MCF 10A (cell line): ENCODE measurements around the gene TMEM212. TPM values are rescaled to one million over a fixed set of nuclear protein-coding genes. Genes with fewer than 3 reads are reported as not detected.

Source experiments
- Bru-seq: library from RNA; stranded (reverse); fragments of 400-500 nt; gene quantifications from one replicate; lab custom pipeline; 2021; lab: Mats Ljungman, UMichigan
- BruChase-seq, 2 experiments: library from RNA; stranded (reverse); fragments of 400-500 nt; gene quantifications; one replicate each; lab custom pipeline; 2021; lab: Mats Ljungman, UMichigan
- BruUV-seq: library from RNA; stranded (reverse); fragments of 400-500 nt; replicated peaks from 2 replicates; lab custom pipeline; 2021; lab: Mats Ljungman, UMichigan
- CTCF ChIA-PET: fragments of 300-600 bp; sonication (Branson Sonifier 250); formaldehyde crosslinking; extraction: SDS; loops from one replicate; lab custom pipeline; 2021; ENCODE audit warnings: antibody characterized with exemption, inconsistent platforms; lab: Yijun Ruan, JAX
- POLR2A ChIA-PET: fragments of 300-600, 350-650 bp; sonication (Branson Sonifier 250); formaldehyde crosslinking; extraction: SDS; loops from one replicate; lab custom pipeline; 2020; ENCODE audit warnings: antibody characterized with exemption, inconsistent platforms; lab: Yijun Ruan, JAX
- DNase-seq: peaks from one replicate; pipeline ENCODE4 v3.0.0-alpha.2; 2018; ENCODE audit not compliant: unreplicated experiment
- H3K27ac Mint-ChIP-seq: one replicate; pipeline ENCODE4 v1.8.0; 2022; ENCODE audit warnings: mild to moderate bottlenecking, low read depth, mixed read lengths; ENCODE audit not compliant: unreplicated experiment
- H3K27me3 Mint-ChIP-seq: one replicate; pipeline ENCODE4 v1.8.0; 2022; ENCODE audit warnings: mixed read lengths; ENCODE audit not compliant: insufficient read depth, unreplicated experiment
- H3K36me3 Mint-ChIP-seq: one replicate; pipeline ENCODE4 v1.8.0; 2022; ENCODE audit warnings: mild to moderate bottlenecking, moderate library complexity, mixed read lengths; ENCODE audit not compliant: insufficient read depth, unreplicated experiment
- H3K4me1 Mint-ChIP-seq: one replicate; pipeline ENCODE4 v1.8.0; 2022; ENCODE audit warnings: mixed read lengths; ENCODE audit not compliant: insufficient read depth, unreplicated experiment
- H3K4me3 Mint-ChIP-seq: one replicate; pipeline ENCODE4 v1.8.0; 2022; ENCODE audit warnings: mild to moderate bottlenecking, moderate library complexity, mixed read lengths; ENCODE audit not compliant: unreplicated experiment
- H3K9me3 Mint-ChIP-seq: one replicate; pipeline ENCODE4 v1.8.0; 2022; ENCODE audit warnings: mixed read lengths; ENCODE audit not compliant: unreplicated experiment
- CTCF ChIP-seq: fragments of 200-600 bp; IDR thresholded peaks from one replicate; pipeline ENCODE4 v1.8.0; 2022; ENCODE audit warnings: antibody characterized with exemption, mild to moderate bottlenecking; ENCODE audit not compliant: unreplicated experiment
- intact Hi-C: fragments of 100-400 bp; cut with micrococcal nuclease; formaldehyde crosslinking; loops from 2 replicates; pipeline ENCODE4 v1.14.1; 2022
- long read RNA-seq: library from polyadenylated mRNA; stranded (forward); transcript quantifications from one replicate; pipeline ENCODE4 v2.0.0, GENCODE V29; 2022
- total RNA-seq: library from RNA; stranded (reverse); gene quantifications from 2 replicates; pipeline ENCODE4 v1.2.3, GENCODE V29; 2022

Gene TMEM212
- total RNA-seq (not detected in 2 replicates), Bru-seq, nascent RNA (not detected), BruChase-seq, experiment 1, labeled RNA remaining after a 6-hour chase (not detected), BruChase-seq, experiment 2, labeled RNA remaining after a 2-hour chase (percentile 6 among the genes with signal in this experiment)
- long read RNA-seq, result 0 reads

GRCh38 chr3:171842864-171843518 is at the start of gene TMEM212:
Gene TMEM212 (plus strand): TSS chr3:171843349. CDS start chr3:171843384, 35 bp downstream.
- H3K9me3 Mint-ChIP-seq, result no peaks in the 10 kb centered on the region
- ChIA-PET CTCF (interaction anchor here (0.6 to 0.8 kb wide), 2 partner anchors 63 to 202 kb away, joined by 3 read pairs; no protein-coding TSS in a partner anchor), POLR2A (no interaction called here)
- peaks cover 6% of the 10 kb centered on the region for H3K4me1 Mint-ChIP-seq
- intact Hi-C loops, result no loop called here
- no peaks in the 10 kb centered on the region for H3K27me3 Mint-ChIP-seq
- no peak for DNase-seq
- H3K36me3 Mint-ChIP-seq, result no peaks in the 10 kb centered on the region
- no peak within 1 kb of the TSS for H3K27ac Mint-ChIP-seq
- no peak within 1 kb of the TSS for H3K4me3 Mint-ChIP-seq
- no peak for TF ChIP-seq CTCF
- BruUV-seq, result no TSS peak

GRCh38 chr3:171796625-171797264 is 46.4 kb upstream of the TMEM212 start:
- Mint-ChIP-seq H3K4me3 (no peak overlapping the region), H3K36me3 (peaks cover 9% of the 10 kb centered on the region), H3K27me3 (no peaks in the 10 kb centered on the region), H3K9me3 (no peaks in the 10 kb centered on the region), H3K4me1 (peaks cover 23% of the 10 kb centered on the region), H3K27ac (no peak overlapping the region)
- no peak for DNase-seq
- ChIA-PET CTCF (interaction anchor here (0.6 to 2.7 kb wide), 7 partner anchors 8 to 405 kb away, joined by 3 to 16 read pairs (median 4); no protein-coding TSS in a partner anchor), POLR2A (interaction anchor here (0.8 to 3.8 kb wide), 10 partner anchors 9 to 927 kb away, joined by 3 to 74 read pairs (median 5); partner anchors contain the start of genes PLD1 and RPL22L1)
- no peak for TF ChIP-seq CTCF
- intact Hi-C loops, result no loop called here
- BruUV-seq, result no TSS peak

GRCh38 chr3:171797265-171797679 is 45.9 kb upstream of the TMEM212 start:
- H3K36me3 Mint-ChIP-seq, result peaks cover 11% of the 10 kb centered on the region
- DNase-seq, result peak; percentile 41
- BruUV-seq, result no TSS peak
- TF ChIP-seq CTCF, result no peak
- H3K27me3 Mint-ChIP-seq, result no peaks in the 10 kb centered on the region
- H3K4me3 Mint-ChIP-seq, result no peak overlapping the region
- intact Hi-C loops, result no loop called here
- ChIA-PET POLR2A (interaction anchor here (0.6 to 3.8 kb wide), 11 partner anchors 9 to 927 kb away, joined by 3 to 74 read pairs (median 5); partner anchors contain the start of genes PLD1 and RPL22L1), CTCF (interaction anchor here (0.6 to 1.2 kb wide), 6 partner anchors 8 to 404 kb away, joined by 3 to 6 read pairs (median 4); no protein-coding TSS in a partner anchor)
- no peak overlapping the region for H3K27ac Mint-ChIP-seq
- H3K9me3 Mint-ChIP-seq, result no peaks in the 10 kb centered on the region
- H3K4me1 Mint-ChIP-seq, result peaks cover 23% of the 10 kb centered on the region
